GM21717 (cell line): ENCODE data around the gene PKNOX2.

Experiments used
- ATAC-seq: cut with Tn5 transposase; IDR thresholded peaks from one replicate; pipeline ENCODE4 v1.9.1; 2021; ENCODE audit warnings: mild to moderate bottlenecking, moderate library complexity; ENCODE audit not compliant: unreplicated experiment

PKNOX2 gene

GRCh38 chr11:125164422-125165110 lies at the start of gene PKNOX2:
Gene PKNOX2, plus strand, starts transcription at chr11:125164751. Its CDS starts 186,555 bp downstream, at chr11:125351306.
- ATAC-seq, result no peak

- no peak for ATAC-seq
Observed at GRCh38 chr11:125117429-125117828, 47.1 kb upstream of the PKNOX2 start.

- ATAC-seq, result no peak
Observed at GRCh38 chr11:125123194-125123946, 41.2 kb upstream of the PKNOX2 start.

GRCh38 chr11:125123947-125124617 lies 40.5 kb upstream of the PKNOX2 start:
- peak; percentile 87 for ATAC-seq

GRCh38 chr11:125124618-125124992 lies 39.9 kb upstream of the PKNOX2 start:
- ATAC-seq, result no peak

- no peak for ATAC-seq
Observed at GRCh38 chr11:125128450-125128849, 36.1 kb upstream of the PKNOX2 start.

GRCh38 chr11:125129316-125129993 lies 35.1 kb upstream of the PKNOX2 start:
- ATAC-seq, result no peak

GRCh38 chr11:125132071-125132470 lies 32.5 kb upstream of the PKNOX2 start:
- no peak for ATAC-seq

- no peak for ATAC-seq
Observed at GRCh38 chr11:125132596-125132995, 32.0 kb upstream of the PKNOX2 start.

- no peak for ATAC-seq
Observed at GRCh38 chr11:125136001-125136400, 28.6 kb upstream of the PKNOX2 start.

- no peak for ATAC-seq
Observed at GRCh38 chr11:125138966-125139365, 25.6 kb upstream of the PKNOX2 start.

GRCh38 chr11:125139778-125140177 lies 24.8 kb upstream of the PKNOX2 start:
- no peak for ATAC-seq

GRCh38 chr11:125140233-125140632 lies 24.3 kb upstream of the PKNOX2 start:
- no peak for ATAC-seq

GRCh38 chr11:125141178-125141577 lies 23.4 kb upstream of the PKNOX2 start:
- no peak for ATAC-seq

GRCh38 chr11:125141686-125142535 lies 22.6 kb upstream of the PKNOX2 start:
- ATAC-seq, result no peak

GRCh38 chr11:125146232-125146631 lies 18.3 kb upstream of the PKNOX2 start:
- no peak for ATAC-seq

GRCh38 chr11:125147280-125147679 lies 17.3 kb upstream of the PKNOX2 start:
- no peak for ATAC-seq

- ATAC-seq, result no peak
Observed at GRCh38 chr11:125148011-125148410, 16.5 kb upstream of the PKNOX2 start.

- no peak for ATAC-seq
Observed at GRCh38 chr11:125148743-125149142, 15.8 kb upstream of the PKNOX2 start.

GRCh38 chr11:125153837-125154236 lies 10.7 kb upstream of the PKNOX2 start:
- no peak for ATAC-seq
